HepG2 (cell line): ENCODE data around the gene CSPG5. TPM values are rescaled to one million over a fixed set of nuclear protein-coding genes. Genes with fewer than 3 reads are reported as not detected.

Experiments used
- ATAC-seq: fragments of 200-7000 bp; cut with Tn5 transposase; 3 replicates; pipeline ENCODE4 v1.9.1; 2020; ENCODE audit warnings: mild to moderate bottlenecking, moderate library complexity
- BruUV-seq: library from RNA; stranded (reverse); fragments of 400-500 nt; replicated peaks from 2 replicates; lab custom pipeline; 2021; lab: Mats Ljungman, UMichigan
- CTCF ChIA-PET: fragments of 300-600 bp; formaldehyde crosslinking; extraction: SDS; loops from one replicate; lab custom pipeline; 2021; ENCODE audit warnings: low total read pairs, inconsistent platforms, low intra/inter-chr PET ratio; lab: Yijun Ruan, JAX
- POLR2A ChIA-PET: fragments of 350-600 bp; sonication (Branson Sonifier 250); formaldehyde crosslinking; loops from one replicate; lab custom pipeline; 2020; ENCODE audit warnings: antibody characterized with exemption, inconsistent platforms; lab: Yijun Ruan, JAX
- DNase-seq: peaks from one replicate; pipeline ENCODE4 v3.0.0-alpha.2; 2015; ENCODE audit warnings: low spot score
- FAIRE-seq: peaks from 3 replicates; lab custom pipeline; 2011; peaks lifted over from hg19 to GRCh38; lab: Jason Lieb, UNC
- H2AFZ ChIP-seq: one replicate; pipeline ENCODE4 v1.6.1; 2011; ENCODE audit warnings: low read length, inconsistent platforms
- H3K27ac ChIP-seq: fragments of 300-600 bp; 3 replicates; pipeline ENCODE4 v1.8.0; 2011; ENCODE audit warnings: mixed run types, mild to moderate bottlenecking, mixed read lengths, low read length, inconsistent platforms; ENCODE audit not compliant: insufficient read depth; ENCODE audit errors: extremely low read length
- H3K27me3 ChIP-seq, 2 experiments: fragments of 200-600 bp in 1 of 2; 2 replicates in 1 of 2; 3 replicates in 1 of 2; pipeline versions ENCODE4 v1.6.0 to v1.8.0; 2011; ENCODE audit warnings: low read length in 2 of 2, mild to moderate bottlenecking in 2 of 2, moderate library complexity in 2 of 2, inconsistent platforms in 1 of 2; ENCODE audit not compliant: insufficient read depth in 2 of 2, control insufficient read depth in 1 of 2
- H3K36me3 ChIP-seq, 2 experiments: fragments of 200-600 bp in 1 of 2; replicated peaks in 1 of 2; 2 replicates in 1 of 2; 3 replicates in 1 of 2; pipeline versions ENCODE4 v1.5.1 to v1.8.0; 2011; ENCODE audit warnings: low read length in 2 of 2, inconsistent platforms in 1 of 2; ENCODE audit not compliant: insufficient read depth in 2 of 2, control insufficient read depth in 1 of 2
- H3K4me1 ChIP-seq: 2 replicates; pipeline ENCODE4 v1.5.1; 2012; ENCODE audit warnings: low read length, inconsistent platforms; ENCODE audit not compliant: insufficient read depth
- H3K4me2 ChIP-seq: 2 replicates; pipeline ENCODE4 v1.6.0; 2011; ENCODE audit warnings: low read depth, low read length, inconsistent platforms
- H3K4me3 ChIP-seq, 3 experiments: fragments of 200-600 bp in 1 of 3; sonication (generic), shearing (Covaris generic) in 1 of 3; replicated peaks in 1 of 3; 2 replicates each; pipeline ENCODE4 v1.5.1; 2011 to 2016; ENCODE audit warnings: low read length in 3 of 3, inconsistent platforms in 2 of 3, low read depth in 2 of 3, mild to moderate bottlenecking in 2 of 3, control low read depth in 1 of 3, mixed read lengths in 1 of 3; ENCODE audit not compliant: insufficient read depth in 1 of 3
- H3K79me2 ChIP-seq: one replicate; pipeline ENCODE4 v1.6.1; 2011; ENCODE audit warnings: low read length, inconsistent platforms; ENCODE audit not compliant: insufficient read depth
- H3K9ac ChIP-seq: 2 replicates; pipeline ENCODE4 v1.6.0; 2011; ENCODE audit warnings: mild to moderate bottlenecking, low read depth, low read length, inconsistent platforms; ENCODE audit not compliant: insufficient read depth
- H3K9me3 ChIP-seq: 2 replicates; pipeline ENCODE4 v1.5.1; 2012; ENCODE audit warnings: mild to moderate bottlenecking, low read length
- H4K20me1 ChIP-seq: 2 replicates; pipeline ENCODE4 v1.6.0; 2011; ENCODE audit warnings: inconsistent platforms, mild to moderate bottlenecking, low read length, moderate library complexity; ENCODE audit not compliant: insufficient read depth
- AKAP8 ChIP-seq: sonication (generic); formaldehyde crosslinking; IDR thresholded peaks from 2 replicates; pipeline ENCODE4 v1.5.1; 2020; ENCODE audit warnings: mild to moderate bottlenecking, missing genetic modification reagents
- FLYWCH1 ChIP-seq: sonication (generic); formaldehyde crosslinking; IDR thresholded peaks from 2 replicates; pipeline ENCODE4 v1.8.1; 2023; ENCODE audit warnings: mild to moderate bottlenecking, missing genetic modification reagents
- FOSL2 ChIP-seq: sonication (generic); formaldehyde crosslinking; IDR thresholded peaks from 2 replicates; pipeline ENCODE4 v1.4.0; 2020; ENCODE audit warnings: missing genetic modification reagents
- LCORL ChIP-seq, 2 experiments: fragments of 450-650 bp in 1 of 2; sonication (generic) in 1 of 2; formaldehyde crosslinking in 1 of 2; IDR thresholded peaks; 2 replicates each; pipeline versions ENCODE4 v1.5.0 to v1.6.1; 2017 to 2020; ENCODE audit warnings: antibody characterized with exemption in 1 of 2, missing genetic modification reagents in 1 of 2
- MIXL1 ChIP-seq: IDR thresholded peaks from 2 replicates; pipeline ENCODE4 v1.6.1; 2016
- MTA3 ChIP-seq: sonication (generic); formaldehyde crosslinking; IDR thresholded peaks from 2 replicates; pipeline ENCODE4 v1.4.0; 2020; ENCODE audit warnings: missing genetic modification reagents
- NBN ChIP-seq: fragments of 450-650 bp; conservative IDR thresholded peaks from 2 replicates; pipeline ENCODE4 v1.6.1; 2017
- RFXAP ChIP-seq: sonication (generic); formaldehyde crosslinking; IDR thresholded peaks from 2 replicates; pipeline ENCODE4 v1.4.0; 2020; ENCODE audit warnings: missing genetic modification reagents, borderline replicate concordance
- ZNF3 ChIP-seq: IDR thresholded peaks from 2 replicates; pipeline ENCODE4 v1.7.0; 2017; ENCODE audit warnings: inconsistent platforms
- ZNF549 ChIP-seq: sonication (generic); formaldehyde crosslinking; IDR thresholded peaks from 2 replicates; pipeline ENCODE4 v1.5.0; 2020; ENCODE audit warnings: missing genetic modification reagents
- WGBS: methylation state at CpG from one replicate; pipeline ENCODE4 v1.1.6; 2017; ENCODE audit warnings: low lambda C conversion rate; 5-methylcytosine and 5-hydroxymethylcytosine counted together
- in situ Hi-C: cut with HindIII; loops from 2 replicates; pipeline ENCODE4 v1.10.0; 2017; ENCODE audit warnings: low pct_unique_long_range_greater_than_20kb; ENCODE audit not compliant: extremely low pct_ligation_motif_present
- intact Hi-C: fragments of 100-400 bp; cut with micrococcal nuclease; formaldehyde crosslinking; loops from one replicate; pipeline ENCODE4 v1.10.0; 2022; ENCODE audit not compliant: unreplicated experiment
- polyA plus RNA-seq, 8 experiments: library from polyadenylated mRNA; depleted of rRNA in 3 of 8; stranded (reverse) in 7 of 8; unstranded in 1 of 8; fragments of >200 nt; fragmentation: Illumina TruSeq in 4 of 8; extraction: Trizol in 4 of 8; gene quantifications; 2 replicates each; pipeline versions ENCODE4 v1.2.1 to v1.2.3, GENCODE V29; 2011 to 2016; ENCODE audit warnings: low read depth in 4 of 8, missing spikeins in 1 of 8, mixed read lengths in 1 of 8; ENCODE audit not compliant: insufficient read depth in 1 of 8
- total RNA-seq, 5 experiments: library from RNA; depleted of rRNA; stranded (reverse); fragments of >200 nt; fragmentation: Illumina TruSeq; extraction: Trizol; gene quantifications; 2 replicates each; pipeline ENCODE4 v1.2.3, GENCODE V29; 2016; ENCODE audit warnings: low read depth in 1 of 5
- TF ChIP-seq, protein P1 (sequence below): sonication (generic); formaldehyde crosslinking; IDR thresholded peaks from 2 replicates; pipeline ENCODE4 v1.5.0; 2020; ENCODE audit warnings: missing genetic modification reagents, mild to moderate bottlenecking, borderline replicate concordance
- TF ChIP-seq, protein P2 (sequence below): sonication (generic); formaldehyde crosslinking; IDR thresholded peaks from 2 replicates; pipeline ENCODE4 v1.4.0; 2020; ENCODE audit warnings: mild to moderate bottlenecking, missing genetic modification reagents
- TF ChIP-seq, protein P3 (sequence below): sonication (generic); formaldehyde crosslinking; IDR thresholded peaks from 2 replicates; pipeline ENCODE4 v1.5.1; 2020; ENCODE audit warnings: missing genetic modification reagents, mild to moderate bottlenecking, borderline replicate concordance
- TF ChIP-seq, protein P4 (sequence below): sonication (generic); formaldehyde crosslinking; IDR thresholded peaks from 2 replicates; pipeline ENCODE4 v1.8.1; 2023; ENCODE audit warnings: mild to moderate bottlenecking, missing genetic modification reagents, borderline replicate concordance
- TF ChIP-seq, protein P5 (sequence below): IDR thresholded peaks from 2 replicates; pipeline ENCODE4 v1.6.1; 2016; ENCODE audit warnings: missing genetic modification reagents, missing compliant biosample characterization

CSPG5 gene
- total and polyA plus RNA-seq, 2 of the 13 experiments (the other 11 are each of a cell fraction or from before 2014, with no cell fraction given): 0.07 to 0.15 TPM

DNA sequence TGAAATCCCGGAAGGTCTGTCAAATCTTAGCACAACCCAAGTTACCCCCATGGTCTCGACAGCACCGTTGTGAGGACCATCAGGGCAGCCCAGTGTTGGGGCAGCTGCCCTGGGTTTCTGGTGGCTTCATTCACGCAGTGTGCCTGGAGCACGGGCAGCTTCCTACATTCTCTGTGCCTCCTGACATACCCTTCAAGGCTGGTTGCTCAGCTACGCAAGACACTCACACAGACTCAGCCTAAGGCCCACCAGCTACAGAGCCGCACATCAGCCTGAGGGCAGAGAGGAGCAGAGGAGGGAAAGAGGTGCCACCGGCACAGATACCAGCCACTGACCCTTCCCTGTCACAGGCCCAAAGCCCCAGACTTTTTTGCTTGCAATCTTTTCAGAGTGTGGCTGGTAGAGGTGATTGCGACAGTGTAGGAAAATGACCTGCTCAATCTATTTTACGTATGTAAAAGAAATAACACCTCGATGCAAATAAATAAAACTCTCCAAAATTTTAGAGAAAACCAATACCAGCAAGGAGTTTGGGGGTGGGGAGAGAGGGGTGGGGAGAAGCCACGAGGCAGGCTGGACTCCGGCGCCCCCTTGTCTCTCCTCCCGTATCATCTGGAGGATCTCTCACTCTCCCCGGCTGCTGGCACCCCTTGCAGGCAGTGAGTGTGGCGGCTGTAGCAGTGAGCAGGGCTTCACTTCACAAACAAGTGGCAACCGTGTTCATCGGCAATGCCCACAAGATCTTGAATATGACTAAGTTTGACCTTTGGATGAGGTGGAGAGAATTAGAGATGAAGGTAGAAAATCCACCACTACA is 12.7 kb downstream of the CSPG5 start (continued):
- no peak for TF ChIP-seq MTA3 (CRISPR knock-in tag)
- TF ChIP-seq MIXL1: no peak

DNA sequence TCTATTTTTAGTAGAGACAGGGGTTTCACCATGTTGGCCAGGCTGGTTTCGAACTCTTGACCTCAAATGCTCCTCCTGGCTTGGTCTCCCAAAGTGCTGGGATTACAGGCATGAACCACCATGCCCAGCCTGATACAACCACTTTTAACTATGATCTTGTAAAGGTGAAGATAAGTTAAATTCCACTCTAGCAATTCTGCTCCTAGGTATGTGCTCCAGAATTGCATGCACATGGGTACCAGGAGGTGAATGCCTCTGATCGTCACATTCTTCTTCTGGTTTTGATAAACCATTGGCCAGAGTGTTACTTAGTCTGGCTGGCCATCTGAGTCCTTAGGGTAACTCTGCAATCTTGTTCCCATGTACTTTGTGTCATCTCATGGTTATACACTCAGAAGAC is 22.3 kb downstream of the CSPG5 start:
- H3K4me2 ChIP-seq: no peak overlapping the region
- POLR2A ChIA-PET: no interaction called here
- no peak overlapping the region for H3K4me3 ChIP-seq
- TF ChIP-seq ZNF3 (CRISPR knock-in tag): no peak
- TF ChIP-seq, protein P1, sequence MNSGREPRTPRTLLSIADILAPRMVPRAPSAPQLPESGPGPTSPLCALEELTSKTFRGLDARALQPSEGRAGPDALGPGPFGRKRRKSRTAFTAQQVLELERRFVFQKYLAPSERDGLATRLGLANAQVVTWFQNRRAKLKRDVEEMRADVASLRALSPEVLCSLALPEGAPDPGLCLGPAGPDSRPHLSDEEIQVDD (CRISPR knock-in tag): no peak
- TF ChIP-seq, protein P2, sequence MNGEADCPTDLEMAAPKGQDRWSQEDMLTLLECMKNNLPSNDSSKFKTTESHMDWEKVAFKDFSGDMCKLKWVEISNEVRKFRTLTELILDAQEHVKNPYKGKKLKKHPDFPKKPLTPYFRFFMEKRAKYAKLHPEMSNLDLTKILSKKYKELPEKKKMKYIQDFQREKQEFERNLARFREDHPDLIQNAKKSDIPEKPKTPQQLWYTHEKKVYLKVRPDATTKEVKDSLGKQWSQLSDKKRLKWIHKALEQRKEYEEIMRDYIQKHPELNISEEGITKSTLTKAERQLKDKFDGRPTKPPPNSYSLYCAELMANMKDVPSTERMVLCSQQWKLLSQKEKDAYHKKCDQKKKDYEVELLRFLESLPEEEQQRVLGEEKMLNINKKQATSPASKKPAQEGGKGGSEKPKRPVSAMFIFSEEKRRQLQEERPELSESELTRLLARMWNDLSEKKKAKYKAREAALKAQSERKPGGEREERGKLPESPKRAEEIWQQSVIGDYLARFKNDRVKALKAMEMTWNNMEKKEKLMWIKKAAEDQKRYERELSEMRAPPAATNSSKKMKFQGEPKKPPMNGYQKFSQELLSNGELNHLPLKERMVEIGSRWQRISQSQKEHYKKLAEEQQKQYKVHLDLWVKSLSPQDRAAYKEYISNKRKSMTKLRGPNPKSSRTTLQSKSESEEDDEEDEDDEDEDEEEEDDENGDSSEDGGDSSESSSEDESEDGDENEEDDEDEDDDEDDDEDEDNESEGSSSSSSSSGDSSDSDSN (CRISPR knock-in tag): no peak
- TF ChIP-seq NBN: no peak
- no peak for TF ChIP-seq AKAP8 (CRISPR knock-in tag)
- TF ChIP-seq FLYWCH1: no peak
- TF ChIP-seq, protein P3, sequence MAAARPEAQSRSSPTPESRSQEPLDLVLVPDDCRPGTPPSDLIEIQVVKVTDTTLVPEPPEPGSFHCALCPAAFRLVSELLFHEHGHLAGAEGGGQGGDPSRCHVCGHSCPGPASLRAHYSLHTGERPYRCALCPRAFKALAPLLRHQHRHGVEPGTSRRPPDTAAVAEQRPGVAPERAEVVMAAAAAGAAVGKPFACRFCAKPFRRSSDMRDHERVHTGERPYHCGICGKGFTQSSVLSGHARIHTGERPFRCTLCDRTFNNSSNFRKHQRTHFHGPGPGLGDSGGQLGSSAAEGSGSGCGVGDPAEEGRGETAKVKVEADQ (CRISPR knock-in tag): no peak
- no peak for TF ChIP-seq LCORL (IDR thresholded peaks at IDR 0.05)
- TF ChIP-seq LCORL (CRISPR knock-in tag; IDR thresholded peaks at IDR 0.05): no peak
- no peak for TF ChIP-seq ZNF549 (CRISPR knock-in tag)
- TF ChIP-seq, protein P4, sequence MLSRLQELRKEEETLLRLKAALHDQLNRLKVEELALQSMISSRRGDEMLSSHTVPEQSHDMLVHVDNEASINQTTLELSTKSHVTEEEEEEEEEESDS: no peak
- no peak for TF ChIP-seq RFXAP (CRISPR knock-in tag)
- TF ChIP-seq, protein P5, sequence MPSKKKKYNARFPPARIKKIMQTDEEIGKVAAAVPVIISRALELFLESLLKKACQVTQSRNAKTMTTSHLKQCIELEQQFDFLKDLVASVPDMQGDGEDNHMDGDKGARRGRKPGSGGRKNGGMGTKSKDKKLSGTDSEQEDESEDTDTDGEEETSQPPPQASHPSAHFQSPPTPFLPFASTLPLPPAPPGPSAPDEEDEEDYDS (CRISPR knock-in tag): no peak
- no peak for TF ChIP-seq FOSL2 (CRISPR knock-in tag)
- no peaks in the 10 kb centered on the region for H3K9me3 ChIP-seq
- no peak for FAIRE-seq
- 40% methylated on average over 2 of the region's 2 CpGs for WGBS
- peaks cover 0 to 4% of the 10 kb centered on the region in 2 experiments; a peak in 1 of 5 replicates for H3K27me3 ChIP-seq
- no TSS peak for BruUV-seq
- no peaks in the 10 kb centered on the region for H3K4me1 ChIP-seq
- no peaks in the 10 kb centered on the region for H3K79me2 ChIP-seq
- H4K20me1 ChIP-seq: no peaks in the 10 kb centered on the region
- no peak for DNase-seq
- H2AFZ ChIP-seq: no peak overlapping the region
- in situ Hi-C loops (no loop called here), intact Hi-C loops (no loop called here)
- H3K36me3 ChIP-seq: no peaks in the 10 kb centered on the region
- CTCF ChIA-PET: no interaction called here
- ATAC-seq: no peak
- H3K9ac ChIP-seq: no peak overlapping the region
- H3K27ac ChIP-seq: no peak overlapping the region
